RWPE2 (cell line): ENCODE results near the gene PMPCA.

Experiments
- ATAC-seq: fragments of 200-7000 bp; cut with Tn5 transposase; 3 replicates; pipeline ENCODE4 v1.9.1; 2021; ENCODE audit warnings: low read depth
- DNase-seq: peaks from one replicate; pipeline ENCODE4 v3.0.0-alpha.2; 2020; ENCODE audit warnings: low spot score
- H3K27ac ChIP-seq: fragments of 450-650 bp; 2 replicates; pipeline ENCODE4 v1.5.1; 2017; ENCODE audit warnings: mild to moderate bottlenecking; ENCODE audit not compliant: poor library complexity, severe bottlenecking
- H3K27me3 ChIP-seq: fragments of 250-450 bp; sonication (Bioruptor Pico); 2 replicates; pipeline ENCODE4 v1.5.1; 2021; ENCODE audit warnings: mild to moderate bottlenecking, moderate library complexity; ENCODE audit not compliant: insufficient read depth, poor library complexity, severe bottlenecking
- H3K36me3 ChIP-seq: fragments of 250-450 bp; sonication (Bioruptor Pico); 2 replicates; pipeline ENCODE4 v1.5.1; 2020; ENCODE audit warnings: low read depth, mild to moderate bottlenecking, moderate library complexity
- H3K4me1 ChIP-seq: fragments of 250-450 bp; sonication (Bioruptor Pico); 2 replicates; pipeline ENCODE4 v1.5.1; 2021; ENCODE audit warnings: mild to moderate bottlenecking, moderate library complexity; ENCODE audit not compliant: insufficient read depth, poor library complexity, severe bottlenecking
- H3K4me3 ChIP-seq: fragments of 250-450 bp; sonication (Bioruptor Pico); 2 replicates; pipeline ENCODE4 v1.5.1; 2021; ENCODE audit warnings: mild to moderate bottlenecking, moderate library complexity; ENCODE audit not compliant: severe bottlenecking
- H3K9me3 ChIP-seq: fragments of 250-450 bp; sonication (Bioruptor Pico); 2 replicates; pipeline ENCODE4 v1.5.1; 2021; ENCODE audit warnings: mild to moderate bottlenecking, moderate library complexity; ENCODE audit not compliant: severe bottlenecking
- TF ChIP-seq, protein P1 (sequence below): fragments of 450-650 bp; IDR thresholded peaks from one replicate; pipeline ENCODE4 v1.5.1; 2017; ENCODE audit warnings: mild to moderate bottlenecking, moderate library complexity; ENCODE audit not compliant: poor library complexity, severe bottlenecking

Gene PMPCA

GRCh38 chr9:136366826-136367225 lies 43.6 kb upstream of the PMPCA start:
- no peak for ATAC-seq
- Histone ChIP-seq H3K9me3 (no peaks in the 10 kb centered on the region), H3K36me3 (no peaks in the 10 kb centered on the region), H3K27me3 (no peaks in the 10 kb centered on the region), H3K4me1 (no peaks in the 10 kb centered on the region), H3K27ac (no peak overlapping the region), H3K4me3 (no peak overlapping the region)
- TF ChIP-seq, protein P1, sequence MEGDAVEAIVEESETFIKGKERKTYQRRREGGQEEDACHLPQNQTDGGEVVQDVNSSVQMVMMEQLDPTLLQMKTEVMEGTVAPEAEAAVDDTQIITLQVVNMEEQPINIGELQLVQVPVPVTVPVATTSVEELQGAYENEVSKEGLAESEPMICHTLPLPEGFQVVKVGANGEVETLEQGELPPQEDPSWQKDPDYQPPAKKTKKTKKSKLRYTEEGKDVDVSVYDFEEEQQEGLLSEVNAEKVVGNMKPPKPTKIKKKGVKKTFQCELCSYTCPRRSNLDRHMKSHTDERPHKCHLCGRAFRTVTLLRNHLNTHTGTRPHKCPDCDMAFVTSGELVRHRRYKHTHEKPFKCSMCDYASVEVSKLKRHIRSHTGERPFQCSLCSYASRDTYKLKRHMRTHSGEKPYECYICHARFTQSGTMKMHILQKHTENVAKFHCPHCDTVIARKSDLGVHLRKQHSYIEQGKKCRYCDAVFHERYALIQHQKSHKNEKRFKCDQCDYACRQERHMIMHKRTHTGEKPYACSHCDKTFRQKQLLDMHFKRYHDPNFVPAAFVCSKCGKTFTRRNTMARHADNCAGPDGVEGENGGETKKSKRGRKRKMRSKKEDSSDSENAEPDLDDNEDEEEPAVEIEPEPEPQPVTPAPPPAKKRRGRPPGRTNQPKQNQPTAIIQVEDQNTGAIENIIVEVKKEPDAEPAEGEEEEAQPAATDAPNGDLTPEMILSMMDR = no peak
- no peak for DNase-seq

GRCh38 chr9:136367296-136368145 lies 42.9 kb upstream of the PMPCA start:
- H3K4me3 ChIP-seq = no peak overlapping the region
- no peaks in the 10 kb centered on the region for H3K4me1 ChIP-seq
- TF ChIP-seq, protein P1 = no peak
- ATAC-seq (no peak), DNase-seq (no peak)
- no peak overlapping the region for H3K27ac ChIP-seq
- no peaks in the 10 kb centered on the region for H3K36me3 ChIP-seq
- no peaks in the 10 kb centered on the region for H3K9me3 ChIP-seq
- H3K27me3 ChIP-seq = no peaks in the 10 kb centered on the region

DNA sequence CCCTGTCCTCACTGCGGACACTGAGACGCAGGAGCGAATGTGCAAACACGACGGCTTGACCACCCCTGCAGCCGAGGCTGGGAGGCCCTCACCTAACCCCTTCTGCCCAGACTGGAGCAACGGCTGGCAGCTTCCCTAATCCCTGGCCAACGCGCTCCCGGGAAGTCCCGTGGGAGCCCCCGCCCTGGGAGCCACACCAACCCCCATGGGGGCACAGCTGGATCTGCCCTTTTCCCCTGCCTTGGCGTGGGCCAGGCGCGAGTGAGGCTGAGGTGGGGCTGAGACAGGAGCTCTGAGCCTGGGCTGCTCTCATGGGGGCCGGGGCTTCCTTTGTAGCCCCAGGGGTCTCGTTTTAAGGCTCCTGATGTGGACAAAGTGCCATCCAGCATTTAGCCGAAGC lies 42.3 kb upstream of the PMPCA start:
- Histone ChIP-seq H3K4me1 (no peaks in the 10 kb centered on the region), H3K9me3 (no peaks in the 10 kb centered on the region), H3K36me3 (no peaks in the 10 kb centered on the region), H3K27me3 (no peaks in the 10 kb centered on the region), H3K4me3 (no peak overlapping the region), H3K27ac (no peak overlapping the region)
- DNase-seq (no peak), ATAC-seq (no peak)
- TF ChIP-seq, protein P1 = no peak

GRCh38 chr9:136370037-136370436 lies 40.4 kb upstream of the PMPCA start:
- DNase-seq (no peak), ATAC-seq (no peak)
- Histone ChIP-seq H3K4me1 (no peaks in the 10 kb centered on the region), H3K36me3 (no peaks in the 10 kb centered on the region), H3K4me3 (no peak overlapping the region), H3K9me3 (no peaks in the 10 kb centered on the region), H3K27me3 (no peaks in the 10 kb centered on the region), H3K27ac (no peak overlapping the region)
- TF ChIP-seq, protein P1 = no peak
